8988T (cell line): ENCODE results near the gene ICAM3.
"Not testable (repeated sequence)": the region's sequence is repeated elsewhere in the genome, so short reads cannot be mapped to it uniquely, and the experiment has no call there.

Experiments
- DNase-seq: peaks from one replicate; pipeline ENCODE4 v3.0.0; 2011

ICAM3 gene

GRCh38 chr19:10344780-10345179, 5.4 kb upstream of the ICAM3 start:
- DNase-seq = no peak

- DNase-seq = no peak
Measured at GRCh38 chr19:10343495-10343894, 4.1 kb upstream of the ICAM3 start.

GRCh38 chr19:10339977-10340376, 553 bp upstream of the ICAM3 start:
- no peak for DNase-seq

- DNase-seq = no peak
Measured at GRCh38 chr19:10338940-10339339, 484 bp downstream of the ICAM3 start.

GRCh38 chr19:10336725-10337124, 2.7 kb downstream of the ICAM3 start:
- not testable (repeated sequence) for DNase-seq

GRCh38 chr19:10335352-10335985, 4.0 kb downstream of the ICAM3 start:
- no peak for DNase-seq

GRCh38 chr19:10334588-10335351, 4.7 kb downstream of the ICAM3 start:
- peak; percentile 53 for DNase-seq

- DNase-seq = no peak
Measured at GRCh38 chr19:10333758-10334587, 5.5 kb downstream of the ICAM3 start.

- peak; percentile 88 for DNase-seq
Measured at GRCh38 chr19:10332965-10333757, 6.3 kb downstream of the ICAM3 start, which contains the start of gene RAVER1. Gene RAVER1, minus strand, starts transcription at chr19:10333529. Its CDS starts 22 bp downstream, at chr19:10333507.

- DNase-seq = no peak
Measured at GRCh38 chr19:10332158-10332964, 7.1 kb downstream of the ICAM3 start.

- no peak for DNase-seq
Measured at GRCh38 chr19:10329555-10329954, 9.9 kb downstream of the ICAM3 start.

- DNase-seq = no peak
Measured at GRCh38 chr19:10328558-10329429, 10.6 kb downstream of the ICAM3 start.

GRCh38 chr19:10327793-10328192, 11.6 kb downstream of the ICAM3 start:
- DNase-seq = no peak

- no peak for DNase-seq
Measured at GRCh38 chr19:10325732-10326131, 13.7 kb downstream of the ICAM3 start.

GRCh38 chr19:10321874-10322835, 17.3 kb downstream of the ICAM3 start:
- no peak for DNase-seq

GRCh38 chr19:10321417-10321797, 18.0 kb downstream of the ICAM3 start:
- no peak for DNase-seq

GRCh38 chr19:10320602-10321416, 18.6 kb downstream of the ICAM3 start:
- DNase-seq = no peak

GRCh38 chr19:10318807-10319682, 20.4 kb downstream of the ICAM3 start:
- DNase-seq = no peak
